Activated gamma-delta T cell treated with Interleukin-2 at 50 U/mL for 16 hours (primary cell): ENCODE results near the gene SIPA1L3.

Source experiments
- DNase-seq: peaks from one replicate; pipeline ENCODE4 v3.0.0-alpha.2; 2020

Gene SIPA1L3

DNA sequence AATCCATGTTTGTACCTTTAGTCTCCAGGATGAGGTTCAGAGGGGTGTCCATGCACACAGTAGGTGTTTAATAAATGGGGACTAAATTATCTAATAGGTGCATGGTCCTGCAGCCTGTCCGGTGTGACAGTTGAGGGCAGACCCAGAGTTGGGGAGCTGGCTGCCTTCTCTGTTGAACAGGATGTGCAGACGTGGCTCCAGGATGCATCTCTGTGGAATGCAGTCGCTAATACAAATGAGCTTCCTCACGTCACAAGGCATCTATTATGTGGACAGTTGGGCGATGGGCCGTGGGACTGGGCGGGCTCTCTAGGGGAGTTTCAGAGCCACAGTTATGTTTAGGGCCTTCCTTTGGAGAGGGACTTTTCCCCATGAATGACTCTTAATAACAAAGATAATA lies 71.0 kb downstream of the SIPA1L3 start:
- no peak for DNase-seq

DNA sequence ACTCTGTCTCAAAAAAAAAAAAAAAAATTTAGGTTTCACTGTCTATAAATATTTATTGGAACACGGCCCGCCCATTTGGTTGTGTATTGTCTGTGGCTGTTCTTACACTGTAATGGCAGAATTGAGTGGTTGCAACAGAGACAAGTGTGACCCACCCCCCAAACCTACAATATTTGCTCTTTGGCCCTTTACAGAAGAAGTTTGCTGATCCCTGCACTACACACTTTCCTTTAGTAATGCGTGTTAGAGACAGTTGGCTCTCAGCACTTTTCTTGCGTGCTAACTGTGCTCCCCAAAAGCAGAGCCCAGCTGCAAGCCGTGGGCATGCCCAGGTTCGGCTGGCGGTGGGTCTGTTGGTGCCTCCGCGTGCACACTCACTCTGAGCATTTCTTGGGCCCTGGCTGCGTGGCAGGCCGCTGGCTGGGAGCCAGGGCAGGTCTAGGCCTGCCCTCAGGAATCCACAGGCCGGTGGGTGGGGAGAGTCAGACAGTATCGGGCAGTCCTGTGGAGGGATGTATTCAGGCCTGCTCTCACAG lies 72.6 kb downstream of the SIPA1L3 start:
- DNase-seq, result no peak

DNA sequence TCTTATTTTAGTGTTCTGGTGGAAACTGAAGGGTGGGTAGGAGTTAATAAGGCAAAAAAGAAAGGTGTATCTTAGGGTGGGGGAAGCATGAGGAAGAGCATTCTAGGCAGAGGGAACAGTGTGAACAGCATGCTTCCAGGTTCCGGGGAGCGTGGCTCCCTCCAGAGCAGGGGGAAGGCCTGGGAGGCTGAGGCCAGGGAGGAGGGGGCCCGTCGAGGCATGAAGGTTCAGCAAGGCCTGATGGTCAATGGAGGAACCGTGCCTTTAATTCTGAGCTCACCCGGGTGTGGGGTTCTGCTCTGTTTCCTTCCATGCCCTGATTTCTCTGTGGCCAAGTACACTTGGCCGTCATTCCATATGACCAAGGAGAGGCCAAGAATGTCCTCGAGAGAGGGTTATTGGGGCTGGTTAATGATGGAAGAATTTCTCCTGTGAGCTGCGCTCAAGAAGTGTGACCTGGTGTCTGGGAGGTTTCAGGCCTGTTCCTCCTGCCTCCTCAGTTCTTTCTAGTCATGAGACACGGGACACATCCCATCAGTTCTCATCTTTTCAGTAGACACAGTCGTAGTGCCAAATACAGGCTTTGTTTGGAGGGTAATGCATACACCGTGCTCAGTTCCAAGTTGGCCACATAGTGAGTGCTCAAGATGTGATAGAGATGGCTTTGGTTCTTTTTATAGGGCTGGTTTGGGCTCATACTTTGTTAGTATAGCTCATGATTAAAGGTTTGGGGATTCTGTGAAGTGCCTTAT lies 73.6 kb downstream of the SIPA1L3 start:
- DNase-seq, result no peak

DNA sequence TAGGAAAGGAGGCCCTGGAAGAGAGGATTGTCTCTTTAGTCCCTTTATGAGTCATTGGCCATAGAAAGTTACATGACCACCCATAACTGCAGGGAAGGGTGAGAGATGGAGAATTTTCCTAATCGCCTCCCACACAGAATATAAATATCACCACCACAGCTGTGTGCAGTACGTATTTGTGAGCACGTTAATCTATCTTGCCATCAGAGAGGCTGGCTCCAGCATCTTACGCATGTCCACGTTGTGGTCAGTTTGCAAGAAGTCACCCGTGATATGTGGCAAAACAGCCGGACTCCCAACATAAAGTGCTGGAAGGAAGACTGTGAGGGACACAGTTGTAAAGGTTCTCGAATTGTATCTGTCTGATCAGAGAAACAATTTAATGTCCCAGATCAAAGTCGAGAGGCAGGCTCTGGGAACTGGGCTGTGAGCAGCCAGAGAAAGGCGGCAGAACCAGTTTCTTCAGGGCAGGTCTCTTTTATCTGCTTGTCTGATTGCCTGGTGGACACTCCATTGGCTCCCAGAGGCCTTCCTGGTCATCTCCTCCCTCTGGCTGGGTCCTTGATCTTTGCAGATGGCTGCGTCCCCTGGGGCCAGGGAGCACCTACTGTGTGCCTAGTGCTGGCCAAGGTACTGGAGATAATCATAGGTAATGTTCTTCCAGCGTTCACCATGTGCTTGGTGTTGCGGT lies 74.9 kb downstream of the SIPA1L3 start:
- DNase-seq, result no peak

DNA sequence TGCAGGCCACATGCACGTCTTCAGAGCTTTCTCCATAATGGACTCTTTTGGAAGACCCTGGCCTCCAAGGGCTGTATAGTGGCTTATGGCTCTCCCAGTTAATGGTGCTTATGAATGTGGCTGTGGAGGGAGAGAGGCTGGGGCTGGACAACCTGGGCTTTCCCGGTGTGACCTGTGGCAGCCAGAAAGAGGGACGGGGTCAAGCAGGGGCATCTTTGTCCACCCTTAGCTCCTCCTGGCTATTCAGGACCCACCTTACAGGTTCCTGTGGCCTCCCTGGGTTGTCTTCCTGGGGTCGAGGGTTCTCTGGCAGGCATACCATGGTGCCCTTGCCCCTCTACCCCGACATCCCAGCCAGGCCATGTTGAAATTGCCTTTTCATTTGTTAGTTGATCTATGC lies 75.6 kb downstream of the SIPA1L3 start:
- no peak for DNase-seq

DNA sequence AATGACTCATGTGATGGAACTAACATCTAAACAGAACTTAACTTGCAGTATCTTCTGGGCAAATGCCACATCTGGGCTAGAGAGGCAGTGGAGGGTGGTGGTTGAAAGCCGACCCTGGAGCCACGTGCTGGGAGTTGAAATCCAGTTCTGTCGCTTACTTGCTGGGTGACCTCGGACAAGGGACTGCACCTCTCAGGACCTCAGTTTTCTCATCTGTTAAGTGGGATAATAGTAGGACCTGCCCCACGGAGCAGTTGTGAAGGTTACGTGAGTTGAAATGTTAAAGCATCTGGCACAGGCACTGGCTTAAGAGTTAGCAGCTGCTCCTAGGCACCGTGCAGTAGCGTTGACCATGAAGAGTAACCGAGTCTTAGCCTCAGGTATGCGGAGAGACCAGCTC lies 76.1 kb downstream of the SIPA1L3 start:
- no peak for DNase-seq

DNA sequence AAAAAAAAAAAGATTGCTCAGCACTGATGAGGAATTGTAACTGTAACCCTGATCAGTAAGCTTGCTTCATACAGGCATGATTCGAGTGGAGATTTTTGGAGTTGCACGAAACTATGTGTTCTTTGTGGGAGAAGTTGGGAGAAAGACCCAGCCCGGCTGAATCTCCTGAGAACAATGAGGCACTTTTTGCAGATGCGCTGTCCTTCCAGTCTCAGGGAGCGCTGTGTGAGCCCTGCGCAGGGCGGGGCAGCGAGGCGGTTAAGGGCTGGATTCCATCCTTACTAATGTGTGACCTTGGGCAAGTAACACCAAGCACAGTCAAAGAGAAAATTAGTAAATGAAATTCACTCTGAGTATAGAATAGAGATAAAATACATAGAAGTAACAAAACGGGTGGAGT lies 76.9 kb downstream of the SIPA1L3 start:
- no peak for DNase-seq

DNA sequence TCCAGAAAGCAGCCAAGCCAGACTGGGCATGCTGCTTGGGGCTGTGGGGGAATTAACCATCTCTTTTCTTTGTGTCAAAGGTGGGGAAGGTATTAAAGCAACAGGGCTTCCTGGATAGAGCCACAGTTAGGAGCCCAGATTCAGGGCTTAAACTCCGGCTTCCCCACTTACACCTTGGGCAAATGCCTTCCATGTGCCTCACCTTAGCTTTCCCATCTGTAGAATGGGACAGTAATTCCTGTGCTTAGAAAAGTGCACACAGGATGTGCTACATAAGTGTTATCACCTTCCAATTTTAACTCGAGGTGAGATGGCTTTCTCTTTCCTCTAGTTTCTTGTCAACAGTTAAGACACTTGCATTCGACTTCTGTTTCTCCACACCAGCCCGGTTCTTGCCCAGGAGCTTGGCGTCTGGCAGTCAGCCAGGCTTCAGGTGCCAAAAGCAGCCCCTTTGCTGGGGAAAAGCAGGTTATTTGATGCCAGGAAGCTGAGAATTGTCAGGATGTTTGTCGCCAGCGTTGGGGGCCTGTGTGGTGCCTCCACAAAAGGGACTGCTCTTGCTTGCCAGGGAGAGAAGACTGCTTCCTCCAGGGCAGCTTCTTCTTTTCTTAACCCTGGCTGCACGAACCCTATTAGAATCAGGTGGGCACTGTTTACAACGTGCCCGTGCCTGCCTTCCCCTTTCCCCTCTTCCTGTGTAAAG lies 79.2 kb downstream of the SIPA1L3 start:
- DNase-seq, result no peak

DNA sequence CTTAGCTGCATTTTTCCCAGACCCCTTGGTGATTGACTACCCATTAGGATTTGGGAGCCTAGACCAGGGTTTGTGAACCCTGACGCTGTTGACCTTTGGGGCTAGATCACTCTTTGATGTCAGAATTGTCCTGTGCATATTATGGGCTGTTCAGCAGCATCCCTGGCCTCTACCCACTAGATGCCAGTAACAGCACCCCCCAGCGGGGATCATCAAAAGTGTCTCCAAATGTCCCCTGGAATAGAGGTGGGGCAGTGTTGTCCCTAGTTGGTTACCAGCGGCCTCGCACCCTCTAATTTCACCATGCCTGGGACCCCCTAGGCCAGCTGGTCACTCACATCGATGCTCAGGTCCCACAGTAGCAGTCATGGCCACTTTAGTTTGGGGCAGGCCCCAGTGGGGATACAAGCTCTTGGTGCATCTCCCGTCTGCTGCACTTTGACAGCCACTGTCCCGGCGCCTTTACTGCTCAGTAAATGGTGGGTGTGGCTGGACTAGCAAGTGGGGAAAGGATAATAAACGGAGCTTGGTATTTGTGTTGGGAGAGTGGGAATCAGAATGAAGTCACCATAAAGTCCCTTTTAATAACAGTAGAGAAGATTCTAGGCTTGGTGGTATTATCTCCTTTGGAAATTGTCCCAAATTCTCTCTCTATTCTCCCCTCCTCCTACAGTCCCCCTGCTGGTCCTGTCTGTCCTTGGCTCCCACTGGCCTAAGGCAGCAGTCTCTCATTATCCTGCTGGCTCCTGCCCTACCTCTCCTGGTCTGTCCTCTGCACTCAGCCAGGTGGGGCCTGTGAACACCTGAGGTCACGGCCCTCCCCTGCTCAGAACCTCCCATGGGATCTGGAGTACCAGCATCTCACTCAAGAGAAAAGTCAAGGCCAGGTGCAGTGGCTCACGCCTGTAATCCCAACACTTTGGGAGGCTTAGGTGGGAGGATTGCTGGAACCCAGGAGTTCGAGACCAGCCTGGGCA lies 80.6 kb downstream of the SIPA1L3 start:
- no peak for DNase-seq

DNA sequence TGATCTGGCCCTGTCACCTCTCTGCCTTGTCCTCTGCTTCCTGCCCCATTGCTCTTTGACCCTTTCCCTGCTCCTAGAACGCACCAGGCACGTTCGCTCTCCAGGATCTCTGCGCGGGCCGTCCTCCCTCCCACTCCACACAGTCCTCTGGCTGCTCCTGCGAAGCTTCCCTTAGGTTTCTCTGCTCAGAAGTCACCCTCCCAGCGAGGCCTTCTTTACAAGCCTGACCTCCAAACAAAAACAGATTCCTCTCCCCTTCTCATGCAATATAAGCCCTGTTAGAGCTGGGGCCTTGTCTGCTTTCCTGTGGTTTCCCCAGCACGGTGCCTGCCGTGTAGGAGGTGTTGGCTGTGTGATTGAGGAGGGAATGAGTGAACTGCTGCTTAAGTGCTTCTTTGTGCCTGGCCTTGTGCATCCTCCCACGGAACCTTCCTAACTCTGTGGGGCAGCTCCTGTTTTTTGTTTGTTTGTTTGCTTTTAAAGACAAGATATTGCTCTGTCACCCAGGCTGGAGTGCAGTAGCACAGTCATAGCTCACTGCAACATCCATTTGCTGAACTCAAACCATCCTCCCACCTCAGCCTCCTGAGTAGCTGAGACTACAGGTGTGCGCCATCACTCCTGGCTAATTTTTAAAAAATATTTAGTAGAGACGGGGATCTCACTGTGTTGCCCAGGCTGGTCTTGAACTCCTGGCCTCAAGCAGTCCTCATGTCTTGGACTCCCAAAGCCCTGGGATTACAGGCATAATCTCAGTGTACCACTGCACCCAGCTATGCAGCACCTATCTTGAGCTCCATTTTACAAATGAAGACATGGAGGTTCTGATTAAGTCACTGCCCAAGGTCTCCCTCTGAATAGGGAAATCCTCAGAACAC lies 82.0 kb downstream of the SIPA1L3 start:
- DNase-seq, result no peak

DNA sequence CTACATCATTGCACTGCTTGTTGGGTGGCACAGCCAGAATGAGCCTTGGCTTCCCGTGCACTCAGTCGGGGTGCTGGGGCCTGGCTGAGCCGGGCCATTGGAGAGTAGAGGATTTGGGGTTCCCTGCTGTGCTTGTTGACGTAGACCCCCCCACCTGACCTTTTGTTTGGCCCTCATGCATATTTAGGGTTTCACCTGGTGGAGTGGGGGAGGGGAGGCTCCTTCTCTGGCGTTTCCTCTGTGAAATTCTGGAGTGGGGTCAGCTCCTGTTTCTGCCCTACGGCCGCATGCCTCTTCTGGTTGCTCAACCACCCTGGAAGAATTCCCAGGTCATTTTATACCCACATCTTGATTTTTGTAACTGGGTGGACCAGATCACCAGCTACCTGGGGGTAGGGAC lies 82.8 kb downstream of the SIPA1L3 start:
- DNase-seq, result no peak

DNA sequence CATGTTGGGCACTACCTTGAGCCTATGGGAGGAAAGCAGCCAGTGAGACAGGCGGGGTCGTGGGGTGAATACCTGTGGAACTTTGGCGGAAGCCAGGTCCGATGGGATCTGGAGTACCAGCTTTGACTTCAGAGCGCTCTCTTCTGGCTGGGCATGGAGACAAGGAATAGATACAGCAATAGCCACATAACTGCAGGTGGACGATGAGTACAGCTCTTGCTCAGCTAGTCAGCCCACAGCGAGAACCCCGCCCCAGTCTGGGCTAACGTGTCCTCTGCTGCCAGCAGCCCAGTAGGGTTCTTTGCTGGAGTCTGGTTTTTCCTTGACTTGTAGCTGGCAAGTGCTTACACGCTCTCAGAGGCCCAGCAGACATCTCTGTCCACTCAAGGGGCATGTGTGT lies 83.4 kb downstream of the SIPA1L3 start:
- no peak for DNase-seq

DNA sequence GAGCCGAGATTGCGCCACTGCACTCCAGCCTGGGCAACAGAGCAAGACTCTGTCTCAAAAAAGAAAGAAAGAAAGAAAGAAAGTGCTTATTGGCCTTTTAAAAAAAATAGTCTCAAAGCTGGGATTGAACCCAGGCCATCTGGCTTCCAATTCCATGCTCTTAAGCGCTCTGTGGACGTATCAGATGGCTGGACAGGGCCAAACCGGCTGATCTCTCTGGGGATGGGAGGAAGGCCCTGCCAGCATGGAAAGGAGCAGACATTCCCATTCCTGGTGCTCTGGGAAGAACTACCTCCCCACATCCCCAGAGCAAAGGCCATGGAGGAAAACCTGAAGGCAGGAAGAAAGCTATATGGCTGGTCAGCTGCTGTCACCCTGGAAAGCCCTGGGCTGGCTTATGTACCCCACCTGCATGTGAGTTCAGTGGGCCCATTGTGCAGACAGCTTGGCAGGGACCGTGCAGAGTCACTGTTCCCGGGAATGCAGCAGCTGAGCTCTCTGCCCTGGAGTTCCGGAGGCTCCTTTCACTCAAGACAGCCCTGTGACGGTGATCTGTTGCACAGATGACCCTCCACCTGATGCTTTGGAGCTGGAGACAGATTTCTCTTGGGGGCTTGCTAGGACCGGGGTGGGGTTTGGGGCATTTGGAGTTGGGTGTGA lies 84.3 kb downstream of the SIPA1L3 start:
- DNase-seq, result no peak

DNA sequence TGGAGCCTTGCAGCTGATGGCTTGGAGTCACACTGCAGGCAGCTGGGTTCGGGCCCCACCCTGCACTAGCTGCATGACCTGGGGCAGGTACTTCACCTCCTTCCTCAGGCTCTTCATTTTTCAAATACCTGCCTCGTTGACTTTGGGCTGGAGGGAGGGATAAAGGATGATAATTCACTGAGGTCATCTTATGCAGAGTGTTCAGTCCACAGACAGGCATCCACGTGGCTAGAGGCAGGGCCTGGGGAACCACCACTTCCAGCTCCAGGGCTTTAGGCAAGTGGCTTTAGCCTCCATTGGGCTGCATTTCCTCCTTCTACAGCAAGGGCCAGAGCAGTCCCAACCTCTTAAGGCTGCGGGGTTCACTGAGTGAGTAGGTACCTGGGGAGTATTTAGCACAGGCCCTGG lies 84.8 kb downstream of the SIPA1L3 start:
- DNase-seq, result no peak

DNA sequence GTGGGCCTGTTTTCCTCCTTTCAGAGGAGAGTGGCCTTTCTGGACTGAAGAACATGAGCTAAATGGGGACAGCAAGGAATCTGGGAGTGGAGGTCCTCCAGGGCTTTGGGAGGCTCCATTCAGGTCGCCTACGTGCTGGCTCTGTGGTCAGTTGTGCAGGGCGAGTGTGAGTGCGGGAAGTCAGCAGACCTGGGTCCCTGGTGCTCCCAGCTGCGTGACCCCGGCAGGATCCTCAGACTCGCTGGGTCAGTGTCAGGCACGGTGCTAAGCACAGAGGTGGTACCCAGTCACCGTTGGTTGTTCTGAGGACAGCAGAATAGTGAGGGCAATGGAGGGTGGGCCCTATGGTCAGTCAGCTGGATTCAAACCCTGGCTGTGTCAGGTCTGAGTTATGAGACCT lies 85.8 kb downstream of the SIPA1L3 start:
- no peak for DNase-seq

DNA sequence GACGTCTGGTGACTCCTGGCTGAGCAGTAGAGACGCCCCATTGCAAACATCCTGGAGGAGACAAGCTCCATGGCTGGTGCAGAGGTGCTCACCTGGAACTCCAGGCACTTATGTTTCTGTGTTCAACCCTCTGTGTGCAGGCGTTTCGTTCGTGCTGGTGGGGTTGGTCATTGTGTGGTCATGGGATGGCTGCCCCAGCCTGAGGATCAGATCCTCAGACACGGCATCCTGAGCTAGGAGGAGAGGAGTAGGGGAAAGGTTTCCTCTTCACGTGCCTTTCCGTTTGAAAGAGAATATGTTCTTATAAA lies 87.8 kb downstream of the SIPA1L3 start:
- DNase-seq, result no peak

DNA sequence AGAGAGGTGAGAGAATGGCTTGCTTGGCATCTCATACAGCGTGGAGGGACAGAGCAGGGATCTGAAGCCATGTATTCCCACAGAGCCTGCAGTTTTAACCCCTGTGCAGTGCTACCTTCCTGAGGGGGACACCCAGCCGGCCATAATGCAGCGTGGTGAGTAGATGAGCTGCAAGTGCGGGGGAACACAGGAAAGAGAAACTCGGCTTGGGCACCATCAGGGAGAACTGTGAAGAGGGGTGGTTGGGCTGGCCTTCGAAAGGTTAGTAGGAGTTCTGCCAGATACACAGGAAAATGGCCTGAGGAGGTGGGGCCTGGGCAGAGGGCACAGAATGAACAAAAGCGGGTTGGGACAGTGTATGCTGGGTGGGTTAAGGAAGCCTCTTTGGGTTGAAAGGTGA lies 88.3 kb downstream of the SIPA1L3 start:
- DNase-seq, result no peak

DNA sequence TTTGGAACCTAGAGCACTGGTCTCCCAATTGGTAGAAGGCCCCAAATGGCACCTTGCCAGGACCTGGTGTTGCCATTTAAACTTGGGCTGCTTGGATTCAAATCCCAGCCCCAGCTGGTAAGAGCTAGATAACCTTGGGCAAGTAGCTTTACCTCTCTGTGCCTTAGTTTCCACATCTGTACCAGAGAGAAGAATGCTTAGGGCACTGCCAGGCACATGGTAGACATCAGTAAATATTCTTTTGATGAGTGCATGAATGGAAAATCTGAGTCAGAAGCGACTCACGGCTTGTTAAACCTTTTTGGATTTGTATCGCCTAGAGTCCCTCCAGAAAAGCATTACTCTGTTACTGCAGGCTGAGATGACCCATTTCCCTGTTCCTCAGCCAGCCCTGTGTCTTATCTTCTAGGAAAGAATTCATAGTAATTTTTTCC lies 90.9 kb downstream of the SIPA1L3 start:
- DNase-seq, result no peak

DNA sequence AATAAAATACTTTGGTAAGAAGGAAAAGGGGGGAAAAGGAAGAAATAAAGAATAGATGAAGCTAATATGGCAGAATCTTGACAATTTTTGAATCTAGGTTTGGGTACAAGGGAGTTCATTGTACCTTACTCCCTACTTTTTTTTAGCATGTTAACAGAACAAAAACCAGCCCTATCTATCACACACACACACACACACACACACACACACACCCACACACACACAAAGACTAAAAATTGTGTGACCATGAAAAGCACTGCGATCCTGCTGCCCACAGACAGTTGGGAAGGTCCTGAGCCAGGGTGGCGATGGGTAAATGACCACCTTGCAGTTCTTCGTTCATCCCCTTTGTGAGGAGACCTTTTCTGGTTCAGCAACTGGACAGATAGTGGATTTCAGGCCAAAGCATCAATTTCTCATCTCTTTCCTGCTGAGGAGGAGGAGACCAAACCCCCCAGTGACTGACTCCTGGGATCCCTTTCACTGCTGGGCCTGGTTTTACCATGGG lies 91.8 kb downstream of the SIPA1L3 start:
- DNase-seq, result no peak

DNA sequence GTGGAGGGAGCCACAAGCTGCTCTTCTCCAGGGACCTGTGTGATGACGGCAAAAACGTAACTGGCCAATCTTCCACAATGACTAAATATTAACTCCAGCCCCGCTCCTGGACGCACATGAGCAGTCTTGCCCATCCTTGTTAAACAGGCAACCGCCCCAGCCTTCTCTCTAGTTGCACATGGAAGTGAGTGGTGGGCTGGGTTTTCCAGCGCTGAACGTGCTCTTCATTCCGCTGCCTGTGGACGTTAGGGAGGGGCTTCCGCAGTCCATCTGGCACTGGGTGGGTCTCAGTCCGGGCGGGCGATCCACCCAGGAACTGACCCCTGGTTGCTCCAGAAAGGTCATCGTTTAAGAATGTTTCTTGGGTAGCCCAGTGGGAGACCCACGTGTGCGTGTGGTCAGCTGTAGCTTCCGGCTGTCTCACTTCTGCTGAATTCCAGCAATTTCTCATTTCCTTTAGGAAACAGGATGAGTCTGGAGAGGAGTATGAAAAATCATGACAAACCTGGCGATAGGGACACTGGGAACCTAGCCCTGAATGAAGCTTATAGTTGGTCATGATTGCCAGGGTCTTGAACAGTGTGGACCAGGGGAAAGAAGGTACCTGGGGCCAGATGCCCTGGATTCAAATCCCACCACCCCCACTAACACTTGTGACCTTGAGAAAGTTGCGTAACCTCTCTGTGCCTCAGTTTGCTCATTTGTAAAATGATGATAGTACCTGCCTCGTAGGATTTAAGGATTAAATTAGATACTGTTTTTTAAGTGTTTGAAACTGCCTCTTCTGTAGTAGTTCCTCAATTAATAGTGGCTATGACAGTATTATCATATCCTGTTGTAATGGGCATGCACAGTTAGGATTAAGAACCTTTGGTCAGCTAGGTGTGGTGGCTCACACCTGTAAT lies 92.6 kb downstream of the SIPA1L3 start:
- no peak for DNase-seq
